Tibial nerve (tissue), 4 donors: Measurements from ENCODE around the gene PHF20.

ENCODE experiments used
- EP300 ChIP-seq, 2 donors: sonication (generic); formaldehyde crosslinking; IDR thresholded peaks; one replicate each; pipeline ENCODE4 v1.6.1; 2017; ENCODE audit warnings: antibody characterized with exemption in 2 of 2, mild to moderate bottlenecking in 1 of 2
- POLR2A ChIP-seq, 2 donors: fragments of 450-650 bp; IDR thresholded peaks; one replicate each; pipeline ENCODE4 v1.6.1; 2017; ENCODE audit warnings: antibody characterized with exemption in 2 of 2, mild to moderate bottlenecking in 2 of 2, moderate library complexity in 2 of 2
- TF ChIP-seq, protein P1 (sequence below), 5 experiments: fragments of 200-600 bp in 3 of 5; fragments of 450-650 bp in 2 of 5; sonication (generic) in 3 of 5; IDR thresholded peaks; one replicate each; pipeline ENCODE4 v1.5.1; 2016 to 2019; ENCODE audit warnings: antibody characterized with exemption in 5 of 5, mild to moderate bottlenecking in 3 of 5, moderate library complexity in 2 of 5

DNA sequence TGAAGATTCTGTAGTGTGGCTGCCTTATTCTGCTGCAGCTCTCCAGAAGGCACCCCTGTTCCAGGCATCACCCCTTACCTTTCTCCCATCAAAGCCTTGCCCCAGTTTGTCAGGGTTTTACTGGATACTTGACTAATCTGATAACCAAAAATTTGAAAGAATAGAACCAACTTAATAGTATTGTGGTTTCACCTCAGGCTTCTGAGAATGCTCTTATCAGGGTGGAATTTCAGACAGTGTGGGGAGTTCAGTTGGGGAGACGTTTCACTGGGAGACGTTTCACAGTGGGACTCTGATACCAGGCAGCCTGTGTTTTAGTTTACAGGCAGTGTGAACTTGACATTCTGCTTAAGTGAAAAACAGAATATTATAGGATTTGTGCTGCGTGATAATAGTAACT is 132.0 kb downstream of the PHF20 start:
- TF ChIP-seq POLR2A (IDR thresholded peaks at IDR 0.05) (no peak), EP300 (IDR thresholded peaks at IDR 0.05) (no peak)
- TF ChIP-seq, protein P1, sequence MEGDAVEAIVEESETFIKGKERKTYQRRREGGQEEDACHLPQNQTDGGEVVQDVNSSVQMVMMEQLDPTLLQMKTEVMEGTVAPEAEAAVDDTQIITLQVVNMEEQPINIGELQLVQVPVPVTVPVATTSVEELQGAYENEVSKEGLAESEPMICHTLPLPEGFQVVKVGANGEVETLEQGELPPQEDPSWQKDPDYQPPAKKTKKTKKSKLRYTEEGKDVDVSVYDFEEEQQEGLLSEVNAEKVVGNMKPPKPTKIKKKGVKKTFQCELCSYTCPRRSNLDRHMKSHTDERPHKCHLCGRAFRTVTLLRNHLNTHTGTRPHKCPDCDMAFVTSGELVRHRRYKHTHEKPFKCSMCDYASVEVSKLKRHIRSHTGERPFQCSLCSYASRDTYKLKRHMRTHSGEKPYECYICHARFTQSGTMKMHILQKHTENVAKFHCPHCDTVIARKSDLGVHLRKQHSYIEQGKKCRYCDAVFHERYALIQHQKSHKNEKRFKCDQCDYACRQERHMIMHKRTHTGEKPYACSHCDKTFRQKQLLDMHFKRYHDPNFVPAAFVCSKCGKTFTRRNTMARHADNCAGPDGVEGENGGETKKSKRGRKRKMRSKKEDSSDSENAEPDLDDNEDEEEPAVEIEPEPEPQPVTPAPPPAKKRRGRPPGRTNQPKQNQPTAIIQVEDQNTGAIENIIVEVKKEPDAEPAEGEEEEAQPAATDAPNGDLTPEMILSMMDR (IDR thresholded peaks at IDR 0.05): no peak
